Loucy (cell line): Measurements from ENCODE around the gene P2RX4.

ENCODE experiments used
- CTCF ChIP-seq: fragments of 200-600 bp; sonication (generic); conservative IDR thresholded peaks from 2 replicates; pipeline ENCODE4 v1.5.1; 2014; ENCODE audit warnings: mild to moderate bottlenecking, antibody characterized with exemption, low read length
- EZH2phosphoT487 ChIP-seq: fragments of 200-600 bp; IDR thresholded peaks from 2 replicates; pipeline ENCODE4 v1.6.1; 2018; ENCODE audit warnings: antibody characterized with exemption, mild to moderate bottlenecking, moderate library complexity, borderline replicate concordance

GRCh38 chr12:121255433-121255832 is 45.5 kb downstream of the P2RX4 start:
- TF ChIP-seq CTCF (no peak), EZH2phosphoT487 (no peak)
